ENCODE measurements around the gene SPEG. TPM values are rescaled to one million over a fixed set of nuclear protein-coding genes. Genes with fewer than 3 reads are reported as not detected.

The SPEG gene
- total and polyA plus RNA-seq, 2 of the 13 experiments (the other 11 are each of a cell fraction or from before 2014, with no cell fraction given): 0.18 to 0.24 TPM

GRCh38 chr2:219530048-219530963, 95.7 kb downstream of the SPEG start (continued):
- TF ChIP-seq ZFP41 (CRISPR knock-in tag; IDR thresholded peaks at IDR 0.05; ENCODE audit: borderline replicate concordance) (no peak), ZBTB37 (CRISPR knock-in tag; IDR thresholded peaks at IDR 0.05) (no peak), IRF2 (CRISPR knock-in tag; IDR thresholded peaks at IDR 0.05) (peak; percentile 49; the same call in 1 of the 2 replicates), DRAP1 (CRISPR knock-in tag; IDR thresholded peaks at IDR 0.05) (0 out of 2 replicates have a peak, but pooled peaks have one; percentile 36), ZNF784 (CRISPR knock-in tag; IDR thresholded peaks at IDR 0.05; ENCODE audit: borderline replicate concordance) (0 out of 2 replicates have a peak, but pooled peaks have one; percentile 54), ZNF205 (CRISPR knock-in tag; IDR thresholded peaks at IDR 0.05) (no peak), MAFG (CRISPR knock-in tag; IDR thresholded peaks at IDR 0.05) (no peak), KDM4B (CRISPR knock-in tag; IDR thresholded peaks at IDR 0.05) (no peak), ZNF547 (CRISPR knock-in tag; IDR thresholded peaks at IDR 0.05) (no peak), ZNF3 (CRISPR knock-in tag; IDR thresholded peaks at IDR 0.05) (no peak), MZF1 (CRISPR knock-in tag; IDR thresholded peaks at IDR 0.05; ENCODE audit: borderline replicate concordance) (no peak), ZNF782 (CRISPR knock-in tag; IDR thresholded peaks at IDR 0.05; ENCODE audit: borderline replicate concordance) (peak; percentile 69; the same call in 1 of the 2 replicates), SRY (CRISPR knock-in tag; IDR thresholded peaks at IDR 0.05) (no peak), ZNF850 (CRISPR knock-in tag; conservative IDR thresholded peaks at IDR 0.05) (no peak), ZNF550 (CRISPR knock-in tag; IDR thresholded peaks at IDR 0.05; ENCODE audit: borderline replicate concordance) (0 out of 2 replicates have a peak, but pooled peaks have one; percentile 74), EZH2 (conservative IDR thresholded peaks at IDR 0.05; ENCODE audit: low read depth, low read length) (no peak; the same call in 1 of the 2 replicates), SYNCRIP (IDR thresholded peaks at IDR 0.05; ENCODE audit: insufficient read depth, low read depth, low read length) (no peak)
- TF ChIP-seq, protein P1, sequence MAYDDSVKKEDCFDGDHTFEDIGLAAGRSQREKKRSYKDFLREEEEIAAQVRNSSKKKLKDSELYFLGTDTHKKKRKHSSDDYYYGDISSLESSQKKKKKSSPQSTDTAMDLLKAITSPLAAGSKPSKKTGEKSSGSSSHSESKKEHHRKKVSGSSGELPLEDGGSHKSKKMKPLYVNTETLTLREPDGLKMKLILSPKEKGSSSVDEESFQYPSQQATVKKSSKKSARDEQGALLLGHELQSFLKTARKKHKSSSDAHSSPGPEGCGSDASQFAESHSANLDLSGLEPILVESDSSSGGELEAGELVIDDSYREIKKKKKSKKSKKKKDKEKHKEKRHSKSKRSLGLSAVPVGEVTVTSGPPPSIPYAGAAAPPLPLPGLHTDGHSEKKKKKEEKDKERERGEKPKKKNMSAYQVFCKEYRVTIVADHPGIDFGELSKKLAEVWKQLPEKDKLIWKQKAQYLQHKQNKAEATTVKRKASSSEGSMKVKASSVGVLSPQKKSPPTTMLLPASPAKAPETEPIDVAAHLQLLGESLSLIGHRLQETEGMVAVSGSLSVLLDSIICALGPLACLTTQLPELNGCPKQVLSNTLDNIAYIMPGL (CRISPR knock-in tag; IDR thresholded peaks at IDR 0.05; ENCODE audit: borderline replicate concordance in 1 of 2, low read depth in 1 of 2): peak; percentile 57 to 71; a peak in 2 of 4 replicates
- TF ChIP-seq, protein P2, sequence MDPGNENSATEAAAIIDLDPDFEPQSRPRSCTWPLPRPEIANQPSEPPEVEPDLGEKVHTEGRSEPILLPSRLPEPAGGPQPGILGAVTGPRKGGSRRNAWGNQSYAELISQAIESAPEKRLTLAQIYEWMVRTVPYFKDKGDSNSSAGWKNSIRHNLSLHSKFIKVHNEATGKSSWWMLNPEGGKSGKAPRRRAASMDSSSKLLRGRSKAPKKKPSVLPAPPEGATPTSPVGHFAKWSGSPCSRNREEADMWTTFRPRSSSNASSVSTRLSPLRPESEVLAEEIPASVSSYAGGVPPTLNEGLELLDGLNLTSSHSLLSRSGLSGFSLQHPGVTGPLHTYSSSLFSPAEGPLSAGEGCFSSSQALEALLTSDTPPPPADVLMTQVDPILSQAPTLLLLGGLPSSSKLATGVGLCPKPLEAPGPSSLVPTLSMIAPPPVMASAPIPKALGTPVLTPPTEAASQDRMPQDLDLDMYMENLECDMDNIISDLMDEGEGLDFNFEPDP (CRISPR knock-in tag; conservative IDR thresholded peaks at IDR 0.05): 0 out of 2 replicates have a peak, but pooled peaks have one; percentile 60
- TF ChIP-seq, protein P3, sequence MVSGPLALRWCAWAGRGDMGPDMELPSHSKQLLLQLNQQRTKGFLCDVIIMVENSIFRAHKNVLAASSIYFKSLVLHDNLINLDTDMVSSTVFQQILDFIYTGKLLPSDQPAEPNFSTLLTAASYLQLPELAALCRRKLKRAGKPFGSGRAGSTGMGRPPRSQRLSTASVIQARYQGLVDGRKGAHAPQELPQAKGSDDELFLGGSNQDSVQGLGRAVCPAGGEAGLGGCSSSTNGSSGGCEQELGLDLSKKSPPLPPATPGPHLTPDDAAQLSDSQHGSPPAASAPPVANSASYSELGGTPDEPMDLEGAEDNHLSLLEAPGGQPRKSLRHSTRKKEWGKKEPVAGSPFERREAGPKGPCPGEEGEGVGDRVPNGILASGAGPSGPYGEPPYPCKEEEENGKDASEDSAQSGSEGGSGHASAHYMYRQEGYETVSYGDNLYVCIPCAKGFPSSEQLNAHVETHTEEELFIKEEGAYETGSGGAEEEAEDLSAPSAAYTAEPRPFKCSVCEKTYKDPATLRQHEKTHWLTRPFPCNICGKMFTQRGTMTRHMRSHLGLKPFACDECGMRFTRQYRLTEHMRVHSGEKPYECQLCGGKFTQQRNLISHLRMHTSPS (CRISPR knock-in tag; IDR thresholded peaks at IDR 0.05; ENCODE audit: low read depth): no peak
